ENCODE results near the gene CLNK.

DNA sequence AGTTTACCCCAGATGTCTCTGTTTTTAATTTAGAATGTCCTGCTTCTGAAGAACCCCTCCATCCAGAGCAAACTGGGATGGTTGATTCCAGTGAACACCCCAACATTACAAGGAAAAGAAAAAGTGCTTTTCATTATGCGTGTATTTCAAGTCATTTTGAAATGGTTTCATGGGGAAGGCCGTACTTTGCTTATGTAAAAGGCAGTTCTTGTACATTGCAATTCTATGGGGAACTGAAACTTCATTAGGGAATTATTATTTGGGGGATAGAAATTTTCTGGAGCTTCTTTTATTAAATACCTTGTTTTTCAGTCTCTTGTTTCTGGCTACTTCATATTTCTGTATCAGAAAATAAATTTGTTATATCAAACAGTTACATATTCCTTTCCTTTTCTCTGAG is 130.4 kb downstream of the CLNK start:
- TF ChIP-seq POLR2AphosphoS5 (IDR thresholded peaks at IDR 0.05): no peak
- TF ChIP-seq, protein P1, sequence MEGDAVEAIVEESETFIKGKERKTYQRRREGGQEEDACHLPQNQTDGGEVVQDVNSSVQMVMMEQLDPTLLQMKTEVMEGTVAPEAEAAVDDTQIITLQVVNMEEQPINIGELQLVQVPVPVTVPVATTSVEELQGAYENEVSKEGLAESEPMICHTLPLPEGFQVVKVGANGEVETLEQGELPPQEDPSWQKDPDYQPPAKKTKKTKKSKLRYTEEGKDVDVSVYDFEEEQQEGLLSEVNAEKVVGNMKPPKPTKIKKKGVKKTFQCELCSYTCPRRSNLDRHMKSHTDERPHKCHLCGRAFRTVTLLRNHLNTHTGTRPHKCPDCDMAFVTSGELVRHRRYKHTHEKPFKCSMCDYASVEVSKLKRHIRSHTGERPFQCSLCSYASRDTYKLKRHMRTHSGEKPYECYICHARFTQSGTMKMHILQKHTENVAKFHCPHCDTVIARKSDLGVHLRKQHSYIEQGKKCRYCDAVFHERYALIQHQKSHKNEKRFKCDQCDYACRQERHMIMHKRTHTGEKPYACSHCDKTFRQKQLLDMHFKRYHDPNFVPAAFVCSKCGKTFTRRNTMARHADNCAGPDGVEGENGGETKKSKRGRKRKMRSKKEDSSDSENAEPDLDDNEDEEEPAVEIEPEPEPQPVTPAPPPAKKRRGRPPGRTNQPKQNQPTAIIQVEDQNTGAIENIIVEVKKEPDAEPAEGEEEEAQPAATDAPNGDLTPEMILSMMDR (IDR thresholded peaks at IDR 0.05): no peak

Measured in transverse colon (tissue), 4 donors.